H9 (cell line): ENCODE measurements around the gene TMEM156. TPM values are rescaled to one million over a fixed set of nuclear protein-coding genes. Genes with fewer than 3 reads are reported as not detected.

ENCODE experiments used
- DNase-seq: peaks from one replicate; pipeline ENCODE4 v3.0.0-alpha.2; 2017
- H2AFZ ChIP-seq: one replicate; pipeline ENCODE4 v1.6.1; 2013; ENCODE audit warnings: mild to moderate bottlenecking, low read length, control low read depth, moderate library complexity
- H2AK5ac ChIP-seq: 2 replicates; pipeline ENCODE4 v1.6.1; 2013; ENCODE audit warnings: low read length, control low read depth, mixed read lengths; ENCODE audit not compliant: insufficient read length
- H2BK120ac ChIP-seq: one replicate; pipeline ENCODE4 v1.6.1; 2013; ENCODE audit warnings: low read depth, mild to moderate bottlenecking, low read length, control low read depth, inconsistent platforms; ENCODE audit not compliant: poor library complexity, severe bottlenecking
- H2BK12ac ChIP-seq: 2 replicates; pipeline ENCODE4 v1.6.1; 2013; ENCODE audit warnings: low read length, control low read depth, mixed read lengths, low read depth; ENCODE audit not compliant: insufficient read length
- H2BK15ac ChIP-seq: 2 replicates; pipeline ENCODE4 v1.6.1; 2013; ENCODE audit warnings: low read depth, low read length, control low read depth
- H2BK20ac ChIP-seq: one replicate; pipeline ENCODE4 v1.6.1; 2013; ENCODE audit warnings: low read depth, mild to moderate bottlenecking, low read length, control low read depth, inconsistent platforms; ENCODE audit not compliant: poor library complexity, severe bottlenecking
- H2BK5ac ChIP-seq: 2 replicates; pipeline ENCODE4 v1.6.1; 2013; ENCODE audit warnings: low read length, control low read depth, mixed read lengths; ENCODE audit not compliant: insufficient read length
- H3K14ac ChIP-seq: 2 replicates; pipeline ENCODE4 v1.6.1; 2013; ENCODE audit warnings: low read length, control low read depth; ENCODE audit not compliant: insufficient read depth
- H3K18ac ChIP-seq: 2 replicates; pipeline ENCODE4 v1.6.1; 2013; ENCODE audit warnings: low read depth, mild to moderate bottlenecking, mixed read lengths, low read length, control low read depth; ENCODE audit not compliant: insufficient read length
- H3K23ac ChIP-seq: 2 replicates; pipeline ENCODE4 v1.6.1; 2013; ENCODE audit warnings: low read length, control low read depth, mixed read lengths, low read depth; ENCODE audit not compliant: insufficient read length
- H3K23me2 ChIP-seq: 2 replicates; pipeline ENCODE4 v1.6.1; 2013; ENCODE audit warnings: low read depth, mild to moderate bottlenecking, mixed read lengths, low read length, control low read depth; ENCODE audit not compliant: insufficient read length, poor library complexity, severe bottlenecking
- H3K27ac ChIP-seq: 2 replicates; pipeline ENCODE4 v1.5.1; 2013; ENCODE audit warnings: low read length, control low read depth, mixed read lengths, low read depth; ENCODE audit not compliant: insufficient read length
- H3K27me3 ChIP-seq: 2 replicates; pipeline ENCODE4 v1.6.1; 2013; ENCODE audit warnings: low read length, control low read depth, inconsistent platforms; ENCODE audit not compliant: insufficient read depth
- H3K4ac ChIP-seq: 2 replicates; pipeline ENCODE4 v1.6.1; 2013; ENCODE audit warnings: low read depth, mild to moderate bottlenecking, control low read depth, inconsistent platforms, low read length, moderate library complexity
- H3K4me1 ChIP-seq: 2 replicates; pipeline ENCODE4 v1.6.1; 2013; ENCODE audit warnings: low read length, control low read depth, inconsistent platforms; ENCODE audit not compliant: insufficient read depth
- H3K4me2 ChIP-seq: 2 replicates; pipeline ENCODE4 v1.6.1; 2013; ENCODE audit warnings: low read length, control low read depth, mixed read lengths; ENCODE audit not compliant: insufficient read length, insufficient read depth
- H3K56ac ChIP-seq: 2 replicates; pipeline ENCODE4 v1.6.1; 2013; ENCODE audit warnings: low read depth, mild to moderate bottlenecking, mixed read lengths, low read length, control low read depth; ENCODE audit not compliant: insufficient read length
- H3K79me1 ChIP-seq: 2 replicates; pipeline ENCODE4 v1.6.1; 2013; ENCODE audit warnings: low read depth, mild to moderate bottlenecking, moderate library complexity, low read length, control low read depth, inconsistent platforms; ENCODE audit not compliant: insufficient read depth, poor library complexity, severe bottlenecking
- H3K79me2 ChIP-seq: 2 replicates; pipeline ENCODE4 v1.6.1; 2013; ENCODE audit warnings: low read length, control low read depth, inconsistent platforms; ENCODE audit not compliant: insufficient read depth
- H3K9ac ChIP-seq: 2 replicates; pipeline ENCODE4 v1.6.1; 2013; ENCODE audit warnings: low read length, control low read depth, mixed read lengths; ENCODE audit not compliant: insufficient read length; ENCODE audit errors: extremely low read depth
- H3K9me3 ChIP-seq: one replicate; pipeline ENCODE4 v1.6.1; 2013; ENCODE audit warnings: low read depth, low read length, inconsistent platforms; ENCODE audit not compliant: control insufficient read depth
- H3T11ph ChIP-seq: one replicate; pipeline ENCODE4 v1.6.1; 2013; ENCODE audit warnings: mild to moderate bottlenecking, low read length, control low read depth, inconsistent platforms
- H4K20me1 ChIP-seq: one replicate; pipeline ENCODE4 v1.6.1; 2013; ENCODE audit not compliant: control insufficient read depth, insufficient read length, insufficient read depth
- H4K5ac ChIP-seq: 2 replicates; pipeline ENCODE4 v1.6.1; 2013; ENCODE audit warnings: low read depth, mild to moderate bottlenecking, mixed read lengths, low read length, control low read depth; ENCODE audit not compliant: insufficient read length
- H4K8ac ChIP-seq: replicated peaks from 2 replicates; pipeline ENCODE4 v1.6.1; 2013; ENCODE audit warnings: low read length, control low read depth, mixed read lengths, low read depth; ENCODE audit not compliant: insufficient read length
- H4K91ac ChIP-seq: 2 replicates; pipeline ENCODE4 v1.6.1; 2013; ENCODE audit warnings: low read depth, mild to moderate bottlenecking, moderate library complexity, mixed read lengths, low read length, control low read depth; ENCODE audit not compliant: insufficient read length
- H3K27ac Mint-ChIP-seq, 3 experiments: 2 replicates in 2 of 3; 3 replicates in 1 of 3; pipeline ENCODE4 v1.8.0; 2020 to 2021; ENCODE audit warnings: mixed read lengths in 3 of 3, mild to moderate bottlenecking in 1 of 3, moderate library complexity in 1 of 3
- H3K27me3 Mint-ChIP-seq: 2 replicates; pipeline ENCODE4 v1.8.0; 2021; ENCODE audit warnings: low read depth, mild to moderate bottlenecking, moderate library complexity, mixed read lengths
- H3K36me3 Mint-ChIP-seq, 3 experiments: 2 replicates in 2 of 3; 3 replicates in 1 of 3; pipeline ENCODE4 v1.8.0; 2020 to 2021; ENCODE audit warnings: low read depth in 3 of 3, mixed read lengths in 3 of 3; ENCODE audit not compliant: insufficient read depth in 1 of 3
- H3K4me1 Mint-ChIP-seq, 2 experiments: 2 replicates each; pipeline ENCODE4 v1.8.0; 2020; ENCODE audit warnings: mixed read lengths in 2 of 2
- H3K4me3 Mint-ChIP-seq, 2 experiments: 2 replicates in 1 of 2; 3 replicates in 1 of 2; pipeline ENCODE4 v1.8.0; 2020 to 2021; ENCODE audit warnings: mild to moderate bottlenecking in 2 of 2, mixed read lengths in 2 of 2, moderate library complexity in 1 of 2
- H3K9me3 Mint-ChIP-seq, 2 experiments: 2 replicates in 1 of 2; 3 replicates in 1 of 2; pipeline ENCODE4 v1.8.0; 2020; ENCODE audit warnings: mild to moderate bottlenecking in 2 of 2, mixed read lengths in 2 of 2, moderate library complexity in 1 of 2
- WGBS: extraction: QIAGEN DNeasy Blood & Tissue Kit; methylation state at CpG from one replicate; pipeline ENCODE4 v1.1.7; 2013; ENCODE audit warnings: missing lambda C conversion rate, low lambda C conversion rate, mixed read lengths; ENCODE audit not compliant: insufficient read length; ENCODE audit errors: extremely low coverage; 5-methylcytosine and 5-hydroxymethylcytosine counted together
- total RNA-seq: library from RNA; stranded (reverse); gene quantifications from 2 replicates; pipeline ENCODE4 v1.2.1, GENCODE V29; 2021
- TF ChIP-seq, protein P1 (sequence below): fragments of 200-600 bp; sonication (generic); conservative IDR thresholded peaks from 3 replicates; pipeline ENCODE4 v1.8.0; 2021; ENCODE audit warnings: antibody characterized with exemption, mild to moderate bottlenecking

Gene TMEM156
- total RNA-seq, 1 experiment from 2014 or later, result not detected

DNA sequence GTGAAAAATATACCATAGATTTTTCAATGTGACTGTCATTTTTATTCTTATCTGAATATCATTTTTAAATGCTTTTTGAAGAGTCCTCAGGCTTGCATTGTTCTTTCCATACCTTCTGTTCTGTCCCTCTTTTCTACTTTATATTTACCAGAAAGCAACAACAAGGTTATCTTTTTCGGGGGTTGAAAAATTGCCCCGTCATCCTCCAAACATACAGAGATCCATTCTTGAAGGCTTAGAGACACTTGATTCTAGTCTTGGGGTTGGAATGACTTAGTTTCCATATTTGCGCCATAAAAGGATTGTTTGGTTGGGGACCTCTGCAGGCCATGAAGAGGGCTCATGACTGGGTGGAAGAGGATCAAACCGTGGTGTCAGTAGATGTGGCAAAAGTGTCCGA lies 101.1 kb downstream of the TMEM156 start:
- Histone ChIP-seq H2AFZ (no peak overlapping the region), H3K4me1 (no peaks in the 10 kb centered on the region), H3K23me2 (no peaks in the 10 kb centered on the region), H2BK5ac (no peak overlapping the region), H3K4ac (no peak overlapping the region), H4K20me1 (no peaks in the 10 kb centered on the region), H4K8ac (no peak overlapping the region), H2BK20ac (no peak overlapping the region), H2AK5ac (no peak overlapping the region), H3K23ac (no peak overlapping the region), H3K9ac (no peak overlapping the region), H3K14ac (no peak overlapping the region), H3K27me3 (no peaks in the 10 kb centered on the region), H3K79me2 (no peaks in the 10 kb centered on the region), H2BK15ac (no peak overlapping the region), H3K27ac (no peak overlapping the region), H3K56ac (no peak overlapping the region), H3T11ph (no peak overlapping the region), H4K5ac (no peak overlapping the region), H4K91ac (no peak overlapping the region), H2BK12ac (no peak overlapping the region), H2BK120ac (no peak overlapping the region), H3K18ac (no peak overlapping the region), H3K4me2 (no peak overlapping the region), H3K9me3 (no peaks in the 10 kb centered on the region), H3K79me1 (no peaks in the 10 kb centered on the region)
- no peaks in the 10 kb centered on the region for H3K27me3 Mint-ChIP-seq
- DNase-seq, result no peak
- H3K4me1 Mint-ChIP-seq, result 0 out of 4 replicates have a peak, but pooled peaks cover 0 to 2% of the 10 kb centered on the region in 2 experiments
- no CpG with 5 or more reads among the region's 5 CpGs for WGBS
- peaks cover 0 to 11% (median 8%) of the 10 kb centered on the region in 3 experiments; a peak in 3 of 7 replicates for H3K36me3 Mint-ChIP-seq
- no peak overlapping the region for H3K4me3 Mint-ChIP-seq
- H3K9me3 Mint-ChIP-seq, result no peaks in the 10 kb centered on the region
- no peak overlapping the region for H3K27ac Mint-ChIP-seq
- TF ChIP-seq, protein P1, sequence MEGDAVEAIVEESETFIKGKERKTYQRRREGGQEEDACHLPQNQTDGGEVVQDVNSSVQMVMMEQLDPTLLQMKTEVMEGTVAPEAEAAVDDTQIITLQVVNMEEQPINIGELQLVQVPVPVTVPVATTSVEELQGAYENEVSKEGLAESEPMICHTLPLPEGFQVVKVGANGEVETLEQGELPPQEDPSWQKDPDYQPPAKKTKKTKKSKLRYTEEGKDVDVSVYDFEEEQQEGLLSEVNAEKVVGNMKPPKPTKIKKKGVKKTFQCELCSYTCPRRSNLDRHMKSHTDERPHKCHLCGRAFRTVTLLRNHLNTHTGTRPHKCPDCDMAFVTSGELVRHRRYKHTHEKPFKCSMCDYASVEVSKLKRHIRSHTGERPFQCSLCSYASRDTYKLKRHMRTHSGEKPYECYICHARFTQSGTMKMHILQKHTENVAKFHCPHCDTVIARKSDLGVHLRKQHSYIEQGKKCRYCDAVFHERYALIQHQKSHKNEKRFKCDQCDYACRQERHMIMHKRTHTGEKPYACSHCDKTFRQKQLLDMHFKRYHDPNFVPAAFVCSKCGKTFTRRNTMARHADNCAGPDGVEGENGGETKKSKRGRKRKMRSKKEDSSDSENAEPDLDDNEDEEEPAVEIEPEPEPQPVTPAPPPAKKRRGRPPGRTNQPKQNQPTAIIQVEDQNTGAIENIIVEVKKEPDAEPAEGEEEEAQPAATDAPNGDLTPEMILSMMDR, result no peak
